ENCODE results near the gene CYSLTR1. TPM values are rescaled to one million over a fixed set of nuclear protein-coding genes. Genes with fewer than 3 reads are reported as not detected.
A peak's percentile ranks its signal among the peaks of the same experiment; 100 is the strongest.
"Not testable (repeated sequence)": the region's sequence is repeated elsewhere in the genome, so short reads cannot be mapped to it uniquely, and the experiment has no call there.

Gene CYSLTR1, protein sequence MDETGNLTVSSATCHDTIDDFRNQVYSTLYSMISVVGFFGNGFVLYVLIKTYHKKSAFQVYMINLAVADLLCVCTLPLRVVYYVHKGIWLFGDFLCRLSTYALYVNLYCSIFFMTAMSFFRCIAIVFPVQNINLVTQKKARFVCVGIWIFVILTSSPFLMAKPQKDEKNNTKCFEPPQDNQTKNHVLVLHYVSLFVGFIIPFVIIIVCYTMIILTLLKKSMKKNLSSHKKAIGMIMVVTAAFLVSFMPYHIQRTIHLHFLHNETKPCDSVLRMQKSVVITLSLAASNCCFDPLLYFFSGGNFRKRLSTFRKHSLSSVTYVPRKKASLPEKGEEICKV
- polyA plus RNA-seq (ENCODE audit: insufficient read length) = 10.0 TPM

DNA sequence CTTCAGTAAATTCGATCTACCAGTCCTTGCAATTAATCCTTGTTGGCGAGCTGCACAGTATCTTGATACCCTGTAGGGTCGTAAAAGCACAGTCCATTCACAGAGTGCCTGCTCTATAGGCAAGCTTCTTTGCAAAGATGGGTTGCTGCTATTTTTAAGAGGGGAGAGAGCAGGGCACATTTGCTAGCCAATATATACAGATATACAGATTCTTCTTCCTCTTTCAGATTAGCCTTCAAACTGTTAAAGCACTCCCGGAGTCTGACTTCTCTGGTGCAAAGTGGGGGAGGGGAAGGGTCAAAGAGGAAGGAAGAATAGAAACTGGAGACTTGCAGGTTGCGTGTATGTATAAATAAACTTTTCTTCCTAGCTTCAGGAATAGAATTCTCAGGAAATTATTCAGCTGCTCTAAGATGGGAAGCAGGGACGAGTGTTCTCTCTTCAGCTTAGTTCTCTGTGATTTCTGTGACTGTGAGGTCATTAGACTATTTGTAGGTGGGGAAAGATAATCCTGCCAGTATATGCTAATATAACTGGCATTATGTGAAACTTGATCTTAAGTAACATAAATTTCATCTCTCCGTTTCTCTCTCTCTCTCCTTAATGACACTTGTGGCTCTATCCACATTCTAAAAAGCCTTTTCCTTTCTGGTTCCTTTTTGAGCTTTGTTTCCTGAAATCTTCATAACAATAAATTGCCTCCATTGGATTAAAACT, at the start of gene CYSLTR1:
Gene CYSLTR1 (minus strand): TSS at position 242 of the 717 bp plus-strand sequence. CDS start 53,865 bp downstream, outside the sequence.
- DNase-seq = no peak

DNA sequence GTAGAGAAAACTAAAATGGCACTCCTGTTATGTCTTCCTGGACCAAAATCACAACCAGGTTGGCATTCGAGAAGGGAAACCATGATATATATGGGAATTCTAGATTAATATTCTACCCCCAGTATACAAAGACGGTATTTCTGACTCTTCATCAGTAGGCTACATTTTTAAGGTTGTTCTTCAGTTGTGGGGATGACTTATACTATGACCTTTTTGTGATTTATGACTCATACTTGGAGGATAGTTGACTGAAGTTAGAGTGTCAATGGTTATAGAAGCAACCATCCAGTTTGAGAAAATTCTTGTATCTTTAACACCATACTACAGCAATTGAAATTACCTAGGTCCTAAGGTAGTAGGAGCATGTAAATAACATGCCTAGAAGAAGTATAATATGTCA, 49.8 kb upstream of the CYSLTR1 start:
- DNase-seq = no peak

DNA sequence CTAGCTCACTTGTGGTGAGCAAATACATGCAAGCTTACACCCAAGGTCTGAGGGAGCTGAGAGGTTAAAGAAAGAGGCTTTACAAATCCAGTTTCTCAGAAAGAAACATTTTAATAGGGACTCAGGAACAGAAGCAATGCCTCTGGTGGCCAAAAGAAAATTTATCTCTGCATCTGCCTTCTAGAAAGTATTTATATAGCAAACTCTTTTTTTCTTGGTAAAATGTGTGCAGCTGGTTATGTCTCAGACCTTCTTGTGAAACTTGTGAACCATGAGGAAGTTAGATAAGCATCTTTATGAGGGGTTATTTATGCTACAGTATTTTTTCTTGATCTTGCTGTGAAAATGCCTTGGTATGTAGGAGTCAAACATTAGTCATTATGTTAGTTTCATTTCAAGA, 48.5 kb upstream of the CYSLTR1 start:
- DNase-seq = no peak

DNA sequence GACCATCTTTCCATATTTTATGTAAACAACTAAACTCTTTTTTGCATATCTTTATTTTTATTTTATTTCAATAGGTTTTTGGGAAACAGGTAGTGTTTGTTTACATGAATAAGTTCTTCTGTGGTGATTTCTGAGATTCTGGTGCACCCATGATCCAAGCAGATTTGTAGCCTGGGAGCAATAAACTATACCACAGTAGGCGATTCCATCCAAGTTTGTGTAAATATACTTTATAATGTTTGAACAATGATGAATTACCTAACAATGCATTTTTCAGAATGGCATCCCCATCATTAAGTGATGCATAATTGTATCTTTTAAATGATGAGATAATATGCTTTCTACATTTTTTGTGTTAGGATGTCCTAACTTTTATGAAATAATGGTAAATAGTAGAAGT, 39.2 kb upstream of the CYSLTR1 start:
- no peak for DNase-seq

DNA sequence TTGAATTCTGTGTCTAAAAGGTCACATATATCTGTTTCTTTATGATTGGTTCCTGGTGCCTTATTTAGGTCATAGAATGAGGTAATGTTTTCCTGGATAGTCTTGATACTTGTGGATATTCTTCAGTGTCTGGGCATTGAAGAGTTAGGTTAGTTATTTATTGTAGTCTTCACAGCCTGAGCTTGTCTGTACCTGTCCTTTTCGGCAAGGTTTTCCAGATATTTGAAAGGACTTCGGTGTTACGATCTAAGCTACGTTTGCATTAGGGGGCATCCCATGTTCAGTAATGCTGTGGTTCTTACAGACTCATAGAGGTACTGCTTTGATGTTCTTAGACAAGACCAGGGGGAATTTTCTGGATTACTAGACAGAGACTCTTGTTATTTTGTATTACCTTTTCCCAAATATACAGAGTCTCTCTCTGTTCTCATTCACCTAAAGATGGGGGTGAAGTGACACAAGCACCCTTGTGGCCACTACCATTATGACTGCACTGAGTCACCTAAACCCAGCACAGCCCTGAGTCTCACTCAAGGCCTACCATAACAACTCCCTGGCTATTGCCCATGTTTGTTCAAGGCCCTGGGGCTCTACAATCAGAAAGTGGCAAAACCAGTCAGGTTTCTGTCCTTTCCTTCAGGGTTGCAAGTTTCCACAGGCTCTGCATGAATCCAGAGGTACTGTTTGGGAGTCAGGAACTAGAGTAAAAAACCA, 30.1 kb upstream of the CYSLTR1 start:
- no peak for DNase-seq

DNA sequence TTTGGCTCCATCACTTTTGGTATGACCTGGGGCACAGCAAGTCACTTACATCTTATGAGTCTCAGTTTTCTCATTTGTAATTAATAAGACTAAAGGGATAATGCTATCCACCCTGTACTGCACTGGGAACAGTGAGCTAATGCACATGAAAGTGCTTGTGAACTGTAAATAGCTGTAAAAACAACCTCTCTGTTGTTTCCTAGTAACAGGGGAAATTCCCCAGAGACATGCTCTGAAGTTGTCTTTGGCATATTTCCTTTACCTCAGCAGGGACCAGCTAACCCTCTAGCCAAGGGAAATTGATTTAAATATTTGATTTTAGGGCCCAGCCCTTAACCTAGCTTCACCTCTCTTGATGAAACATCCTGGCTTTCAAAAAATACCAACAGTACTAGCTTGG, 6.1 kb upstream of the CYSLTR1 start:
- DNase-seq = no peak

DNA sequence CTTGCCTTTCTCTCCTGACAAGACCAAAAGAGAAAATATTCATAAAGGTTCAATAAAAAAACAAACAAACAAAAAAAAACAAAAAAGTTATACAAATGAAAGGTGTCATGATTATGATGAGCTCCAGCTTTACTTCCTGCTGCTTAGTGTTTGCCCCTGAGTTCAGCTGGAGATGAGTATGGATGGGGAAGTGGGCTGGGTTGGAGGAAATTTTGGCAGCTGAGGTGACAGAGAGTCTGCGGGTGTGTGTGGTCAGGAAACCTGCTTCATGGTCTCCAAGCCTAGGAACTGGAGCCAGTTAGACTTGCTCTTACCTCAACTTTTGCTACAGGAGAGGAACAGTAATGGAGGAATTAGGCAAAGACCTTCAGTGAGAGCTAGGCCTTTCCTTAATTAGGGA, 4.3 kb upstream of the CYSLTR1 start:
- DNase-seq = no peak

DNA sequence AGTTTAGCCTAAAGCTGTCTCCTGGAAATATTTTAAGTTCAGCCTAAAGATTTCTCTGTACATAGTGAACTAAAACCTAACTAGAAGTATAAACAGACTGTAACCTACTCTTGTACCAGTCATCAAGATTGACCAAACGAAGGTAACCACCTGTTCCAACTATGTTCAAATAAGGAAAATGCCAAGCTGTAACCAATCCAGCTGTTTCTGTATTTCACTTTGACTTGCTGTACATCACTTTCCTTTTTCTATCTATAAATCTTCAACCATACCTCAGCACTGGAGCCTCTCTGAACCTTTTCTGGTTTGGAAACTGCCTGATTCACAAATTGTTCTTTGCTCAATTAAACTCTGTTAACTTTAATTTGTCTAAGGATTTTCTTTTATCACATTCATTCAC, 3.1 kb upstream of the CYSLTR1 start:
- DNase-seq = no peak

DNA sequence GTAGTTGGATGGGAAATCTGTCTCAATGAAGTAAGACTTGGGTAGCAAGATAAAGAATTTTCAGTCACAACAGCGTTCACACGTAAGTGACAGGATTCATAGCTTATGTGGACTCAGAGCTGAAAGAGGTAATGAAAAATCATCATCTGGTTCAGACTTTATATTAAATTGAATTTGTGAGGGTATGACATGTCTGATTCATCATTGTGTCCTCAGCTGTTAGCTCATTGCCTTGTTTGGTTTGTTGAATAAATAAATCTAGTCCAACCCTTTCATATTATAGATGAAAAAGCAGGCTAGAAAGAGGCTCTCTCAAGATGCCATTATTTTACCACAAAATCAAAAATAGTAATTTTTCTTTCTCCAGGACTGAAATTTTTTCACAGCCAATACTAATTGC, 2.7 kb upstream of the CYSLTR1 start:
- no peak for DNase-seq

DNA sequence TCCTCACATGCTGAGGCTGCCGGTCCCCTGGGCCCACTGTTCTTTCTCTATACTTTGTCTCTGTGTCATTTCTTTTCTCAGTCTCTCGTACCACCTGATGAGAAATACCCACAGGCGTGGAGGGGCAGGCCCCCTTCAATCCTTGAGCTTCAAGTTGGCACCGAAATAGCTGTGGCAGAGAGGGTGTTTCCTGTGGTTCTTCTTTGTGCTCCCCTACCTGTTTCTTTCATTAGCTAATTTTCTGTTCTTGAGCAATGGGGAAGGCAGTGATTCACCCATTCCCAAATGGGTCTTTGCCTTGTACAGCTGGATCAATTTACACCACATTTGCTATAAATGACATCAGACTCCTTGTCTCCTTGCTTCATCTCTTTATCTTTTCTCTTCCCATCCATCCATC, 2.1 kb upstream of the CYSLTR1 start:
- no peak for DNase-seq

DNA sequence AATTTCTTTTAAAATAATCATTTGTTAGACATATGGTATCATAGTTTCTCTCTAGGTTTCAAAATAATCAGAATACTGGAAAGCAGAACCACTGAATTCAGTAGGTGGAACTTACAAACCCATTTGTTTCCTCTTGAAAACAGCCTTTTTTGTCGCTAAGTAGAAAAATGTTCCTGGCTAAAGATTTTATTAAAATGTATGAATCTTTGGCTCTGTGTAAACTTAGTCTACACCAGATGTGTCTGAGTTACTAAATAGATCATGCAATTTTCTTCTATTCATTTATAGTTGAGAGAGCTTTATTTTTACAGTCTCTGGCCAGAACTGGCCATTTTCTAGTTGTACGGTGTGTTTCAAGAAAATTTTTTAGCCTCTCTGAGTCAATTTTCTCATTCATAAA, 1.0 kb downstream of the CYSLTR1 start:
- DNase-seq = no peak

DNA sequence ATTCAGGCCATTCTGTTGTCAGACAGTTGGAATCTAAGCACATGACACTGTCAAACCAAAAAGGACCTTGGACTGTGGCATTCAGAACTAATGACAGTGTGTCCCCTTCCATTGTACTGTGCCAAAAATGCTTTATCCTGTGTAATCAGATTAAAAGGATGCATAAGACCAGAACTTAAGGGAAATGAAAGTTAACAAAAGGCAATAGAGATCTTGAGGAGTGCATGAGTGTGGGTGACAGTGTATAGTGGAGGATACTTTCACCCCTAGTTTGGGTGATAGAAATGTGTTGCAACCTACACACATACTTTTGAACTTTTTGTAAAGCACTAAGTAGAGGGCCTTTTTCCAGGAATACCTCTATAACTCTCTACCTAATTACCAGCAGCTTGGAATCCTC, 4.5 kb downstream of the CYSLTR1 start:
- DNase-seq = no peak

DNA sequence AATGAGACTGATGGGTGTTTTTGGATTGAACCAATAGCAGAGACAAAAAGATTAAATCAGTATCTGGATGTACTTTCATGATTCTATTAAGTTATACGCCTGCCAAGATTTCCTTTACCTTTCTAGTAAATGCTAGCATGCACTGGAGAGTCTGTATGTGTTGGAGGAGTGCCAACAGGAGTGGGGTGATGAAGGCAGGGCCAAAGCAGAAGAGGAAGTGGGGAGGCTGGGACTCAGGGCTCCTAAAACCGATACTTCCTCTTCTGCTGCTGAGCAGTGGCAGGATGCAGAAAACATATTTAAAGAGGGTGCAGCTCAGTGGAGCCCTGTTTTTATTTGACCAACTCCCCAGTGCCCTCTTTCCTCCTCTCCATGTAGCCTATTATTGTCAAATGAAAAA, 5.6 kb downstream of the CYSLTR1 start:
- no peak for DNase-seq

DNA sequence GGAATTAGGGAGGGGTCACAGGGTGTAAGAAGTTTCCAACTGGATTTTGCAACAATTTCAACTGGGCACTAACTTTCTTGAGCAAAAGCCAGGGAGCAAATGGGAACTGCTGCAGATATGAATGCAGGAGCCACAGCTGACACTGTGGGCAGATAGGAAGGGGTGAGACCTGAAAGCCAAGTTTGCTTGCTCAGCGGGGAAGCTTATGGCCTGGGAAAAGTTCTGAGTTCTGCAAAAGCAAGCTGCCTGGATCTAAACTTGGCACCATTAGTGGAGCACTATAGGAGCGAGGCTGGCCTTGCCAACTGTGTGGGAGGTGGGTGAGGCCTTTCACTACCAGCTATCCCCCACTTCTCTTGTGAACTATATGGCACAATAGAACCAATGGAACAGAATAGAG, 11.1 kb downstream of the CYSLTR1 start:
- DNase-seq = no peak

DNA sequence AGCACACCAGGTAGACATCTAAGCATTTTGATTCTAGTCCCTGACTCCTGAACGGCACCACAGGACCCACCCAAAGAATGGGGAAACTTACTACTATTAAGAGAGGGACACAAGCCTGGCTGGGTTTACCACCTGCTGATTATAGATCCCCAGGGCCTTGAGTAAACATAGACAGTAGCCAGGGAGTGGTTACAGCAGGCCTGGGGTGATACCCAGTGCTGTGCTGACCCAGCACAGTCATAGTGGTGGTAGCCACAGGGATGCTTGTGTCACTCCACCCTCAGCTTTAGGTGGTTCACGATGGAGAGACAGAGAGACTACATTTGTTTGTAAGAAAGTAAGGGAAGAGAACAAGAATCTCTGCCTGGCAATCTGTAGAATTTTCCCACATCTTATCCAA, 11.7 kb downstream of the CYSLTR1 start:
- no peak for DNase-seq

DNA sequence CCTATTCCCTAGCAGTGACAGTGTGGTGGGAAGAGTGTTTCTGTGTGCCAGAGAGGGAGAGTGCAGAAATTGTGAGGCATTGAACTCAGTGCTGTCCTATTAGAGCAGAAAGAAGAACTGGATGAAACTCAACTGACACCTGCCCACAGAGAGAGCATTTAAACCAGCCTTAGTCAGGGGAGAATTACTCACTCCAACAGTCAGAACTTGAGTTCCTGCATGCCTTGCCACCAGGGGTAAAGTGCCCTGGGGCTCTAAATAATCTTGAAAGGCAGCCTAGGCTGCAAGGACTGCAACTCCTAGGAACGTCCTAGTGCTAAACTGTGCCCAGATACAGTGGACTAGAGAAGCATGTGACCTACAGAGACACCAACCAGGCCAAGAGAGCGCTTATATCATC, 12.8 kb downstream of the CYSLTR1 start:
- no peak for DNase-seq

DNA sequence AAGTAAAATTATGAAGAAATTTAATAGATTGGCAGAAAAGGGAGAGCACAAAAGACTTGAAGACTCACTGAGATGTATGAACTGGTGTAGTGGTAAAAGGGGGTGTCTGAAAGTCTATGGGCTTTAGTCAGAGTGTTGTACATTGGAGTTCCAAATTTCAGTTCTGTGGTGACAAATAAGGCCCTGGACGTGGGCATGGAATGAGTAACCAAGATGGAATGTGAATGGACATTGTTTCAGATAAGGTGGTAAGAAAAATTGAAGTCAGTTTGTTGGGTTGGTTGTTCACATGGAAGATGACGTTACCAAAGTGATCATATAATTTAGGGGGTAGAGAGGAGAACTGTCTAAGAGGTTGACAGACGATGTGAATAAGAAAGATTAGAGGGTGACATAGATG, 13.9 kb downstream of the CYSLTR1 start:
- no peak for DNase-seq

DNA sequence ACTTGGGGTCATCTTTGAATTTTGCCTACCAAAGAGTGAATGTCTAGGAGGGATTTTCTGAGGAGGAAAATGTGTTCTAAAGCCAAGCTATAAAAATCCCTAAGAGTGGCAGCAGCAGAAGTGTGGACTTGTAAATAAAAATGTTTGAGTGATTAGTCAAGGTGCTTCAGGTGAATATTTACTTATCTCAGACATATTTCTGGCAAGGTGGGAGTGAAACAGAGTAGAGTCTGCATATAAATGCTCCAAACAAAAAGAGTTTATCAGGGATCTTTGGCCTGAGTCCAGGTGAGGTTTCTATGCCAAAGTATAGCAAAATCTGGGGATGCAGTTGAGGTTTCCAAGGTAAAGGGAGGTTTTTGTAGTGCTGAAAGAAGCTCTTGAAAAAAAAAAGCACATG, 19.7 kb downstream of the CYSLTR1 start:
- DNase-seq = no peak

DNA sequence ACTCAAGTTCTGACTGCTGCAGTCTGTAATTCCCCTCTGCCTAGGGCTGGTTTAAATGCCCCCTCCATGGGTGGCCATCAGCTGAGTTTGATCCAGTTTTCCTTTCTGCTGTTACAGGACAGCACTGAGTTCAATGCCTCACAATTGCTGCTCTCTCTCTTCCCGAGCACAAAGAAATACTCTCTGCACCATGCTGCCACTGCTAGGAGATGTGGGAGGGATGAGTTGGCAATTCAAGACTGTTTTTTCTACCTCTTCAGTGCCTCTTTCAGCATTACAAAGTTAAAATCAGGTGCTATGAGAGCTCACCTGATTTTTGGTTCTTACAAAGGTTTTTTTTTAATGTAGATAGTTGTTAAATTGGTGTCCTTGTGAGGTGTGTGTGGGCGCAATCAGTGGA, 24.3 kb downstream of the CYSLTR1 start:
- no peak for DNase-seq

DNA sequence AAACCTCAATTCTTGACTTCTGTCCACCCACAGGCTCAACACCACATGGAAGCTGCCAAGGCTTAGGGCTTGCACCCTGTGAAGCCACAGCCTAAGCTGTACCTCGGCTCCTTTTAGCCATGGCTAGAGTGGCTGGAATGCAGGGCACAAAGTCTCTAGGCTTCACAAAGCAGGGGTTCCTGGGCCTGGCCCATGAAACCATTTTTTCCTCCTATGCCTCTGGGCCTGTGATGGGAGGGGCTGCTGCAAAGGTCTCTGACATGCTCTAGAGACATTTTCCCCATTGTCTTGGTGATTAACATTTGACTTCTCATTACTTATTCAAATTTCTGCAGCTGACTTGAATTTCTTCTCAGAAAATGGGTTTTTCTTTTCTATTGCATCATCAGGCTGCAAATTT, 26.5 kb downstream of the CYSLTR1 start:
- DNase-seq = not testable (repeated sequence)

DNA sequence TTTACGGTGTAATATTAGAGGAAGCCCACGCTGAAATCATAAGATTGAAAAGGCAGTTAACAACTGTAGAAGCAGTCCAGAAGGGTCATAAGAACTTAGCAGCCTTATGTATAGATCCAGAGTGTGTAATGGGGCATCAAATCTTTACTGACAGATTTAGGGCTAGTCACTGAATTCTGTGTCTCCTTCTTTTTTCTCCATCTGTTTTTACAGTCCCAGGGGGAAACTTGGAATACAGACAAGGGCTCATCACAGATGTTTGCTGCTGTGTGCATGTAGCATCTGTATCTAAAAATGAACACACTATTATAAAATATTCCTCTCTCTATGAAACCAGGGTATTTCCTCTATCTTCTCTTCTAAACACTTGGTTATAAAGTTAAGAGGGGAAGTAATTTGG, 43.9 kb downstream of the CYSLTR1 start:
- DNase-seq = peak; percentile 15

DNA sequence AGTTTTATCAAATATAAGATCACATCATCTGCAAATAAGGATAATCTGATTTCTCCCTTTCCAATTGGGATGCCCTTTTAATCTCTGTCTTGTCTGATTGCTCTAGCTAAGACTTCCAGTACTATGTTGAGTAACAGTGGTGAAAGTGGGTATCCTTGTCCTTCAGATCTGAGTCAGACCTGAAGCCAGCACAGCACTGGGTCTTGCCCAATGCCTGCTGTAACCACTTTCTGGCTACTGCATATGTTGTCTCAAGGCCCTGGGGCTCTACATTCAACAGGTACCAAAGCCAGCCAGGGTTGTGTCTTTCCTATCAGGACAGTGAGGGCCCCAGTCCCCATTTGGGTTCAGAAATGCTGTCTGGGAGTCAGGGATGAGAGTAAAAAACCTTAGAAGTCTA, 90.3 kb downstream of the CYSLTR1 start:
- no peak for DNase-seq

DNA sequence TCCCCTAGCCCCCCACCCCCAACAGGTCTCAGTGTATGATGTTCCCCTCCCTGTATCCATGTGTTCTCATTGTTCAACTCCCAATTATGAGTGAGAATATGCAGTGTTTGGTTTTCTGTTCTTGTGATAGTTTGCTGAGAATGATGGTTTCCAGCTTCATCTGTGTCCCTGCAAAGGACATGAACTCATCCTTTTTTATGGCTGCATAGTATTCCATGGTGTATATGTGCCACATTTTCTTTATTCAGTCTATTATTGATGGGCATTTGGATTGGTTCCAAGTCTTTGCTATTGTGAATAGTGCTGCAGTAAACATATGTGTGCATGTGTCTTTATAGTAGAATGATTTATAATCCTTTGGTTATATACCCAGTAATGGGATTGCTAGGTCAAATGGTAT, 101.4 kb downstream of the CYSLTR1 start:
- not testable (repeated sequence) for DNase-seq
